ENCODE results near the gene LRRC40. TPM values are rescaled to one million over a fixed set of nuclear protein-coding genes. Genes with fewer than 3 reads are reported as not detected.

Gene LRRC40
- polyA plus RNA-seq, 3 donors, result 4.3 to 6.3 (median 5.0) TPM

- no peak for TF ChIP-seq CTCF (IDR thresholded peaks at IDR 0.05)
- intact Hi-C loops (cut with micrococcal nuclease), result loop anchor here (5.0 kb wide), 2 partner anchors 373 to 378 kb away; no protein-coding TSS in a partner anchor
- no peaks in the 10 kb centered on the region for H3K9me3 Mint-ChIP-seq
Measured at GRCh38 chr1:70134148-70134547, 71.2 kb downstream of the LRRC40 start.

GRCh38 chr1:70117046-70117445, 88.3 kb downstream of the LRRC40 start:
- H4K20me1 ChIP-seq (ENCODE audit: insufficient read depth, low read length), result no peaks in the 10 kb centered on the region
- no peaks in the 10 kb centered on the region for H3K27me3 ChIP-seq (ENCODE audit: control insufficient read depth in 2 of 2, insufficient read depth in 2 of 2, low read length in 2 of 2)
- Mint-ChIP-seq H3K4me1 (no peaks in the 10 kb centered on the region), H3K27ac (no peak overlapping the region), H3K36me3 (no peaks in the 10 kb centered on the region), H3K4me3 (no peak overlapping the region), H3K27me3 (ENCODE audit: low read depth in 3 of 3) (peaks cover 1 to 4% (median 2%) of the 10 kb centered on the region in 3 donors), H3K9me3 (peaks cover 0 to 2% (median 0%) of the 10 kb centered on the region in 7 donors)
- no peak for DNase-seq
- no peak overlapping the region for H3K4me2 ChIP-seq (replicated peaks; ENCODE audit: extremely low read depth, low read length, poor library complexity, severe bottlenecking)
- no peaks in the 10 kb centered on the region for H3K4me1 ChIP-seq (ENCODE audit: control insufficient read depth in 1 of 2, insufficient read depth in 2 of 2, low read length in 2 of 2)
- intact Hi-C loops (cut with micrococcal nuclease), result no loop called here
- no peaks in the 10 kb centered on the region for H3K79me2 ChIP-seq (ENCODE audit: insufficient read depth, low read length)
- no peak overlapping the region for H3K4me3 ChIP-seq (replicated peaks in 1 of 3; ENCODE audit: low read depth in 2 of 3, low read length in 3 of 3)
- no peak for TF ChIP-seq CTCF (IDR thresholded peaks at IDR 0.05)
- no peak overlapping the region for H2AFZ ChIP-seq (ENCODE audit: insufficient read depth, low read depth, low read length, poor library complexity, severe bottlenecking)
- no peaks in the 10 kb centered on the region for H3K36me3 ChIP-seq (replicated peaks in 1 of 2; ENCODE audit: control insufficient read depth in 1 of 2, insufficient read depth in 2 of 2, low read length in 2 of 2)
- no peaks in the 10 kb centered on the region for H3K9me3 ChIP-seq (replicated peaks in 1 of 2; ENCODE audit: control insufficient read depth in 1 of 2, insufficient read depth in 1 of 2, low read length in 2 of 2)
- H3K9ac ChIP-seq (ENCODE audit: insufficient read depth, low read length, poor library complexity, severe bottlenecking), result no peak overlapping the region
- no peak overlapping the region for H3K27ac ChIP-seq (ENCODE audit: low read depth in 1 of 2, low read length in 2 of 2)

More at GRCh38 chr1:70134148-70134547, 71.2 kb downstream of the LRRC40 start:
- Histone ChIP-seq H3K79me2 (ENCODE audit: insufficient read depth, low read length) (no peaks in the 10 kb centered on the region), H4K20me1 (ENCODE audit: insufficient read depth, low read length) (no peaks in the 10 kb centered on the region), H2AFZ (ENCODE audit: insufficient read depth, low read depth, low read length, poor library complexity, severe bottlenecking) (no peak overlapping the region), H3K4me1 (ENCODE audit: control insufficient read depth in 1 of 2, insufficient read depth in 2 of 2, low read length in 2 of 2) (no peaks in the 10 kb centered on the region), H3K4me3 (replicated peaks in 1 of 3; ENCODE audit: low read depth in 2 of 3, low read length in 3 of 3) (no peak overlapping the region), H3K27ac (ENCODE audit: low read depth in 1 of 2, low read length in 2 of 2) (no peak overlapping the region), H3K9ac (ENCODE audit: insufficient read depth, low read length, poor library complexity, severe bottlenecking) (no peak overlapping the region), H3K4me2 (replicated peaks; ENCODE audit: extremely low read depth, low read length, poor library complexity, severe bottlenecking) (no peak overlapping the region), H3K27me3 (ENCODE audit: control insufficient read depth in 2 of 2, insufficient read depth in 2 of 2, low read length in 2 of 2) (no peaks in the 10 kb centered on the region), H3K9me3 (replicated peaks in 1 of 2; ENCODE audit: control insufficient read depth in 1 of 2, insufficient read depth in 1 of 2, low read length in 2 of 2) (no peaks in the 10 kb centered on the region), H3K36me3 (replicated peaks in 1 of 2; ENCODE audit: control insufficient read depth in 1 of 2, insufficient read depth in 2 of 2, low read length in 2 of 2) (no peaks in the 10 kb centered on the region)
- no peak for DNase-seq
- H3K27ac Mint-ChIP-seq, result no peak overlapping the region
- 100% methylated on average over 1 of the region's 3 CpGs for WGBS (ENCODE audit: insufficient coverage)
- H3K27me3 Mint-ChIP-seq (ENCODE audit: low read depth in 3 of 3), result peaks cover 0 to 3% (median 0%) of the 10 kb centered on the region in 3 donors
- no peaks in the 10 kb centered on the region for H3K36me3 Mint-ChIP-seq
- no peak overlapping the region for H3K4me3 Mint-ChIP-seq
- H3K4me1 Mint-ChIP-seq, result peaks cover 4% of the 10 kb centered on the region
